HG02678 (cell line): ENCODE data around the gene KIF19.

Source experiments
- ATAC-seq: cut with Tn5 transposase; IDR thresholded peaks from one replicate; pipeline ENCODE4 v1.9.1; 2021; ENCODE audit warnings: mild to moderate bottlenecking, moderate library complexity; ENCODE audit not compliant: unreplicated experiment

KIF19 gene

GRCh38 chr17:74303305-74303704 lies 22.7 kb upstream of the KIF19 start:
- no peak for ATAC-seq

GRCh38 chr17:74304184-74304583 lies 21.8 kb upstream of the KIF19 start:
- no peak for ATAC-seq

- ATAC-seq = no peak
Observed at GRCh38 chr17:74305865-74306654, 20.0 kb upstream of the KIF19 start.

GRCh38 chr17:74307984-74308773 lies 17.8 kb upstream of the KIF19 start:
- ATAC-seq = no peak

GRCh38 chr17:74309902-74310301 lies 16.1 kb upstream of the KIF19 start:
- ATAC-seq = no peak

GRCh38 chr17:74314877-74315276 lies 11.1 kb upstream of the KIF19 start:
- ATAC-seq = no peak

GRCh38 chr17:74316220-74316619 lies 9.8 kb upstream of the KIF19 start:
- ATAC-seq = no peak

- no peak for ATAC-seq
Observed at GRCh38 chr17:74317071-74317470, 9.0 kb upstream of the KIF19 start.

- no peak for ATAC-seq
Observed at GRCh38 chr17:74318391-74318790, 7.6 kb upstream of the KIF19 start.

GRCh38 chr17:74324521-74324920 lies 1.5 kb upstream of the KIF19 start:
- no peak for ATAC-seq

GRCh38 chr17:74325376-74325742 lies 667 bp upstream of the KIF19 start:
- no peak for ATAC-seq

GRCh38 chr17:74326506-74326905 lies 480 bp downstream of the KIF19 start:
- no peak for ATAC-seq

- no peak for ATAC-seq
Observed at GRCh38 chr17:74328487-74328886, 2.5 kb downstream of the KIF19 start.

- no peak for ATAC-seq
Observed at GRCh38 chr17:74329378-74329777, 3.4 kb downstream of the KIF19 start.

GRCh38 chr17:74330446-74330845 lies 4.4 kb downstream of the KIF19 start:
- ATAC-seq = no peak

GRCh38 chr17:74332017-74332650 lies 6.1 kb downstream of the KIF19 start:
- no peak for ATAC-seq

- no peak for ATAC-seq
Observed at GRCh38 chr17:74332763-74333283, 6.8 kb downstream of the KIF19 start.

GRCh38 chr17:74334393-74335039 lies 8.5 kb downstream of the KIF19 start:
- no peak for ATAC-seq

GRCh38 chr17:74335529-74336062 lies 9.6 kb downstream of the KIF19 start:
- ATAC-seq = no peak

- no peak for ATAC-seq
Observed at GRCh38 chr17:74336307-74336706, 10.3 kb downstream of the KIF19 start.
